ENCODE measurements around the gene BICC1. TPM values are rescaled to one million over a fixed set of nuclear protein-coding genes. Genes with fewer than 3 reads are reported as not detected.

Gene BICC1
- total RNA-seq, 1 experiment from 2014 or later, result 13.9 TPM

GRCh38 chr10:58853668-58854067, 341.0 kb downstream of the BICC1 start:
- ChIA-PET CTCF (no interaction called here), POLR2A (ENCODE audit: unreplicated experiment) (no interaction called here)
- no TSS peak for BruUV-seq (replicated peaks)
- Histone ChIP-seq H3K36me3 (ENCODE audit: low read depth, low read length) (no peaks in the 10 kb centered on the region), H3K9me3 (ENCODE audit: low read length) (no peaks in the 10 kb centered on the region), H3K27me3 (ENCODE audit: low read length) (no peaks in the 10 kb centered on the region), H3K4me1 (ENCODE audit: insufficient read depth, low read length) (peaks cover 18% of the 10 kb centered on the region), H3K9me2 (replicated peaks; ENCODE audit: low read length) (no peaks in the 10 kb centered on the region), H3K9ac (ENCODE audit: low read length) (no peak overlapping the region), H3K27ac (ENCODE audit: low read length) (no peak overlapping the region), H2AFZ (ENCODE audit: low read length) (no peak overlapping the region), H3K4me3 (ENCODE audit: low read length) (no peak overlapping the region), H4K20me1 (ENCODE audit: low read length) (no peaks in the 10 kb centered on the region), H3F3A (ENCODE audit: low read length, unreplicated experiment) (no peaks in the 10 kb centered on the region), H3K4me2 (ENCODE audit: low read length) (no peak overlapping the region), H3K79me2 (ENCODE audit: low read length) (no peaks in the 10 kb centered on the region)
- TF ChIP-seq, protein P1, sequence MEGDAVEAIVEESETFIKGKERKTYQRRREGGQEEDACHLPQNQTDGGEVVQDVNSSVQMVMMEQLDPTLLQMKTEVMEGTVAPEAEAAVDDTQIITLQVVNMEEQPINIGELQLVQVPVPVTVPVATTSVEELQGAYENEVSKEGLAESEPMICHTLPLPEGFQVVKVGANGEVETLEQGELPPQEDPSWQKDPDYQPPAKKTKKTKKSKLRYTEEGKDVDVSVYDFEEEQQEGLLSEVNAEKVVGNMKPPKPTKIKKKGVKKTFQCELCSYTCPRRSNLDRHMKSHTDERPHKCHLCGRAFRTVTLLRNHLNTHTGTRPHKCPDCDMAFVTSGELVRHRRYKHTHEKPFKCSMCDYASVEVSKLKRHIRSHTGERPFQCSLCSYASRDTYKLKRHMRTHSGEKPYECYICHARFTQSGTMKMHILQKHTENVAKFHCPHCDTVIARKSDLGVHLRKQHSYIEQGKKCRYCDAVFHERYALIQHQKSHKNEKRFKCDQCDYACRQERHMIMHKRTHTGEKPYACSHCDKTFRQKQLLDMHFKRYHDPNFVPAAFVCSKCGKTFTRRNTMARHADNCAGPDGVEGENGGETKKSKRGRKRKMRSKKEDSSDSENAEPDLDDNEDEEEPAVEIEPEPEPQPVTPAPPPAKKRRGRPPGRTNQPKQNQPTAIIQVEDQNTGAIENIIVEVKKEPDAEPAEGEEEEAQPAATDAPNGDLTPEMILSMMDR (conservative IDR thresholded peaks at IDR 0.05; ENCODE audit: low read depth, low read length), result no peak
- TF ChIP-seq EZH2 (IDR thresholded peaks at IDR 0.05; ENCODE audit: low read length, unreplicated experiment), result no peak
- TF ChIP-seq EZH2phosphoT487 (IDR thresholded peaks at IDR 0.05; ENCODE audit: borderline replicate concordance, low read length), result no peak
- ATAC-seq, result no peak
- no peak for DNase-seq
- intact Hi-C loops (cut with micrococcal nuclease), result no loop called here

- peaks cover 18% of the 10 kb centered on the region for H3K4me1 ChIP-seq (ENCODE audit: insufficient read depth, low read length)
- H3K36me3 ChIP-seq (ENCODE audit: low read depth, low read length), result no peaks in the 10 kb centered on the region
- no peak overlapping the region for H3K9ac ChIP-seq (ENCODE audit: low read length)
- ChIA-PET POLR2A (ENCODE audit: unreplicated experiment) (no interaction called here), CTCF (no interaction called here)
- no peaks in the 10 kb centered on the region for H3K9me2 ChIP-seq (replicated peaks; ENCODE audit: low read length)
- no peaks in the 10 kb centered on the region for H3F3A ChIP-seq (ENCODE audit: low read length, unreplicated experiment)
- H3K27me3 ChIP-seq (ENCODE audit: low read length), result no peaks in the 10 kb centered on the region
- no peak overlapping the region for H3K4me3 ChIP-seq (ENCODE audit: low read length)
- no TSS peak for BruUV-seq (replicated peaks)
- H3K9me3 ChIP-seq (ENCODE audit: low read length), result no peaks in the 10 kb centered on the region
- no peak overlapping the region for H2AFZ ChIP-seq (ENCODE audit: low read length)
- no peak overlapping the region for H3K4me2 ChIP-seq (ENCODE audit: low read length)
- ATAC-seq (no peak), DNase-seq (no peak)
- no peak overlapping the region for H3K27ac ChIP-seq (ENCODE audit: low read length)
- intact Hi-C loops (cut with micrococcal nuclease), result no loop called here
- no peaks in the 10 kb centered on the region for H4K20me1 ChIP-seq (ENCODE audit: low read length)
- TF ChIP-seq, protein P1 (conservative IDR thresholded peaks at IDR 0.05; ENCODE audit: low read depth, low read length), result no peak
- TF ChIP-seq EZH2 (IDR thresholded peaks at IDR 0.05; ENCODE audit: low read length, unreplicated experiment) (no peak), EZH2phosphoT487 (IDR thresholded peaks at IDR 0.05; ENCODE audit: borderline replicate concordance, low read length) (no peak)
- no peaks in the 10 kb centered on the region for H3K79me2 ChIP-seq (ENCODE audit: low read length)
These were observed 342.1 kb downstream of the BICC1 start for GRCh38 chr10:58854811-58855210.

DNA sequence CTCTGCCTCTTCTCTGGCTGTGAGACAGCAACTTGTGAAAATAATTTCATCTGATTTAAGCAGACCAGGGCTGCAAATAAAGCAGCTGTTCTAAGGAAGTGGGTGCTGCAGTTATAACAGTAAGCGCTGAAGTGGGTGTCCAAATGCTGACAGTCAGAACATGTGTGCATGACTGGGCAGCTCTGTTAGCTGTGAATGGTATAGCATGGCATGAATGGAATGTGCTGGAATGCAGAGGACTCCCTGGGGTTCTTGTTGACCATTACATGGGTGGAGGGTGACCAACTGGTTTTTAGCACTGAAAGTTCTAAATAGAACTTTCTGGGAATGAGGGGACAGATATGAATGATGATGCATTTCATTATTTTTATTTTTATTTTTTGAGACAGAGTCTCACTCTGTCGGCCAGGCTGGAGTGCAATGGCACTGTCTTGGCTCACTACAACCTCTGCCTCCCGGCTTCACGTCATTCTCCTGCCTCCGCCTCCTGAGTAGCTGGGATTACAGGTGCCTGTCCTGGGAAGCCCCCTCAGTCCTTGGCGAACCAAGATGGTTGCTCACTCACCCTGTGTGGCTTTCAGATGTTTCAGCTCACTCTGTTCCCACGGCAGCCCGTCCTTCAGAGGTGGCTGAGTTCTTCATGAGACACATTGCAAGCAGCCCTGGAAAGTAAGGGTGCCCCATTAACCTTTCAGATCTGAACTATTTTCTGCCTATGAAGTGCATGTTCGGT, 344.0 kb downstream of the BICC1 start:
- no TSS peak for BruUV-seq (replicated peaks)
- POLR2A ChIA-PET (ENCODE audit: unreplicated experiment), result interaction anchor here (0.6 kb wide), 2 partner anchors 39 to 458 kb away, joined by 3 to 8 read pairs; no protein-coding TSS in a partner anchor
- intact Hi-C loops (cut with micrococcal nuclease), result loop anchor here (1.0 to 2.0 kb wide), 2 partner anchors 36 to 72 kb away; no protein-coding TSS in a partner anchor
- ATAC-seq, result peak; percentile 100
- Histone ChIP-seq H3K27me3 (ENCODE audit: low read length) (no peaks in the 10 kb centered on the region), H2AFZ (ENCODE audit: low read length) (no peak overlapping the region), H3K9ac (ENCODE audit: low read length) (no peak overlapping the region), H3K9me3 (ENCODE audit: low read length) (no peaks in the 10 kb centered on the region), H3K79me2 (ENCODE audit: low read length) (no peaks in the 10 kb centered on the region), H3K36me3 (ENCODE audit: low read depth, low read length) (no peaks in the 10 kb centered on the region), H3F3A (ENCODE audit: low read length, unreplicated experiment) (no peaks in the 10 kb centered on the region), H3K4me3 (ENCODE audit: low read length) (no peak overlapping the region), H3K9me2 (replicated peaks; ENCODE audit: low read length) (no peaks in the 10 kb centered on the region), H3K4me2 (ENCODE audit: low read length) (peak overlapping the region; percentile 48), H3K27ac (ENCODE audit: low read length) (no peak overlapping the region), H3K4me1 (ENCODE audit: insufficient read depth, low read length) (peaks cover 14% of the 10 kb centered on the region), H4K20me1 (ENCODE audit: low read length) (no peaks in the 10 kb centered on the region)
- peak; percentile 97 for DNase-seq
- CTCF ChIA-PET, result no interaction called here
- TF ChIP-seq, protein P1 (conservative IDR thresholded peaks at IDR 0.05; ENCODE audit: low read depth, low read length), result no peak
- TF ChIP-seq EZH2 (IDR thresholded peaks at IDR 0.05; ENCODE audit: low read length, unreplicated experiment), result no peak
- TF ChIP-seq EZH2phosphoT487 (IDR thresholded peaks at IDR 0.05; ENCODE audit: borderline replicate concordance, low read length), result no peak

All from PC-3 (cell line).